Measurements from ENCODE around the gene CCDC54. TPM values are rescaled to one million over a fixed set of nuclear protein-coding genes. Genes with fewer than 3 reads are reported as not detected.
A peak's percentile ranks its signal among the peaks of the same experiment; 100 is the strongest.

Gene CCDC54
- total RNA-seq, 1 experiment from 2014 or later = not detected

DNA sequence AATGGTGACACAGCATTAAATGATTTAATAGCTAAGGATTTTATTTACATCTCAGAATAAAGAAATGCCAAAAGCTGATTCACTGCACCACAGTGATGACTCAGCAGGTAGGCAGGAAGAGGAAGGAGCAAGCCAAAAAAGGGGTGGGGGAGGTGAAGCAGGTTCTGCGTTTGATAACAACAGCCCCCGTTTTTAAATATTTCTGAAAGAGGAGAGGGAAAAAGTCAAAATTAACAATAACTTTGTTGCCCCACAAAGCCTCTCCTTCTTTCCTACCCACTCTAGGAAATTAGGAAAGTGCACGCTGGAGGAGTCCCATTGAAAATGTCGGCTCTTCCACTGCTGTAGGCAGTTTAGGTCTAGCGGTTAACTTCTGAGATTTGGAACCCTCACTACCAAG, 9.9 kb upstream of the CCDC54 start:
- H3K36me3 Mint-ChIP-seq (ENCODE audit: insufficient read depth, unreplicated experiment) = no peaks in the 10 kb centered on the region
- intact Hi-C loops (cut with micrococcal nuclease) = no loop called here
- BruUV-seq (replicated peaks) = no TSS peak
- H3K27ac Mint-ChIP-seq (ENCODE audit: low read depth, unreplicated experiment) = peak overlapping the region; percentile 32
- H3K9me3 Mint-ChIP-seq (ENCODE audit: unreplicated experiment) = peaks cover 7% of the 10 kb centered on the region
- ChIA-PET CTCF (interaction anchor here (0.6 kb wide), 1 partner anchor 351 kb away, joined by 3 read pairs; no protein-coding TSS in a partner anchor), POLR2A (interaction anchor here (0.7 kb wide), 1 partner anchor 26 kb away, joined by 3 read pairs; no protein-coding TSS in a partner anchor)
- no peak overlapping the region for H3K4me3 Mint-ChIP-seq (ENCODE audit: unreplicated experiment)
- TF ChIP-seq, protein P1, sequence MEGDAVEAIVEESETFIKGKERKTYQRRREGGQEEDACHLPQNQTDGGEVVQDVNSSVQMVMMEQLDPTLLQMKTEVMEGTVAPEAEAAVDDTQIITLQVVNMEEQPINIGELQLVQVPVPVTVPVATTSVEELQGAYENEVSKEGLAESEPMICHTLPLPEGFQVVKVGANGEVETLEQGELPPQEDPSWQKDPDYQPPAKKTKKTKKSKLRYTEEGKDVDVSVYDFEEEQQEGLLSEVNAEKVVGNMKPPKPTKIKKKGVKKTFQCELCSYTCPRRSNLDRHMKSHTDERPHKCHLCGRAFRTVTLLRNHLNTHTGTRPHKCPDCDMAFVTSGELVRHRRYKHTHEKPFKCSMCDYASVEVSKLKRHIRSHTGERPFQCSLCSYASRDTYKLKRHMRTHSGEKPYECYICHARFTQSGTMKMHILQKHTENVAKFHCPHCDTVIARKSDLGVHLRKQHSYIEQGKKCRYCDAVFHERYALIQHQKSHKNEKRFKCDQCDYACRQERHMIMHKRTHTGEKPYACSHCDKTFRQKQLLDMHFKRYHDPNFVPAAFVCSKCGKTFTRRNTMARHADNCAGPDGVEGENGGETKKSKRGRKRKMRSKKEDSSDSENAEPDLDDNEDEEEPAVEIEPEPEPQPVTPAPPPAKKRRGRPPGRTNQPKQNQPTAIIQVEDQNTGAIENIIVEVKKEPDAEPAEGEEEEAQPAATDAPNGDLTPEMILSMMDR (IDR thresholded peaks at IDR 0.05; ENCODE audit: unreplicated experiment) = no peak
- H3K4me1 Mint-ChIP-seq (ENCODE audit: insufficient read depth, unreplicated experiment) = peaks cover 20% of the 10 kb centered on the region
- peak; percentile 79 for DNase-seq (ENCODE audit: unreplicated experiment)
- H3K27me3 Mint-ChIP-seq (ENCODE audit: insufficient read depth, unreplicated experiment) = no peaks in the 10 kb centered on the region

DNA sequence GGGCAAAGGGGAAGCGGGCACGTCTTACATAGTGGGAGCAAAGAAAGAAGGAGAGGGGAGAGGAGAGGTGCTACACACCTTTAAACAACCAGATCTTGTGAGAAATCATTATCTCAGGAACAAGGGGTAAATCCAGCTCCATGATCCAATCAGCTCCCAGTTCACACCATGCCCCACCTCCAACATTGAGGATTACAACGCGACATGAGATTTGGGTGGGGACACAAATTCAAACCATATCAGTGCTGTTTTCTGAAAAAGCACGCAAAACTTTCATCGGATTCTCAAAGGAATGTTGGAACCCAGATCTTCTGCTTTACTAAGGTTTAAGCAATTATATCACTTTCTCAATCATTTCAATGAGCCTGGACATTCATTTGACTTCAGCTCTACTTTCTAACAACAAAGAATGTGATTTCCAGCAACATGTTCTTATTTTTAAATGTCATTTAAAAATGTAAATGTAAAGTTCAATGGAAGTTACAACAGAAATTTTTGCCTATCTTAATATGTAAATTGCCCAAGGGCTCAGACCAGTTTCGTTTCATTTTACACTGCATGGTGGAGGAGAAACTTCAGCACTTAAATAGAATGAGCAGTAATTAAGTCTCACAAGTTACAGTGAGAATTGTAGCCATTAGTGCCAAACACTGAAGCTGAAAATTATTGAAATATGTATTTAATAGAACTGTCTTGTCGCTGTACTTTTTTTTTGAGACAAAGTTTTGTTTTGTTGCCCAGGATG, 8.4 kb upstream of the CCDC54 start:
- H3K4me3 Mint-ChIP-seq (ENCODE audit: unreplicated experiment) = no peak overlapping the region
- no peak for DNase-seq (ENCODE audit: unreplicated experiment)
- ChIA-PET POLR2A (interaction anchor here (1.0 to 1.4 kb wide), 2 partner anchors 11 to 52 kb away, joined by 3 to 4 read pairs; no protein-coding TSS in a partner anchor), CTCF (no interaction called here)
- peaks cover under 1% of the 10 kb centered on the region for H3K9me3 Mint-ChIP-seq (ENCODE audit: unreplicated experiment)
- TF ChIP-seq, protein P1 (IDR thresholded peaks at IDR 0.05; ENCODE audit: unreplicated experiment) = no peak
- H3K4me1 Mint-ChIP-seq (ENCODE audit: insufficient read depth, unreplicated experiment) = peaks cover 20% of the 10 kb centered on the region
- H3K27me3 Mint-ChIP-seq (ENCODE audit: insufficient read depth, unreplicated experiment) = no peaks in the 10 kb centered on the region
- intact Hi-C loops (cut with micrococcal nuclease) = no loop called here
- H3K27ac Mint-ChIP-seq (ENCODE audit: low read depth, unreplicated experiment) = peak overlapping the region; percentile 36
- H3K36me3 Mint-ChIP-seq (ENCODE audit: insufficient read depth, unreplicated experiment) = no peaks in the 10 kb centered on the region
- BruUV-seq (replicated peaks) = no TSS peak

- ChIA-PET POLR2A (no interaction called here), CTCF (no interaction called here)
- Mint-ChIP-seq H3K4me1 (ENCODE audit: insufficient read depth, unreplicated experiment) (peaks cover 20% of the 10 kb centered on the region), H3K27me3 (ENCODE audit: insufficient read depth, unreplicated experiment) (no peaks in the 10 kb centered on the region), H3K4me3 (ENCODE audit: unreplicated experiment) (no peak overlapping the region), H3K27ac (ENCODE audit: low read depth, unreplicated experiment) (no peak overlapping the region), H3K36me3 (ENCODE audit: insufficient read depth, unreplicated experiment) (no peaks in the 10 kb centered on the region), H3K9me3 (ENCODE audit: unreplicated experiment) (no peaks in the 10 kb centered on the region)
- no TSS peak for BruUV-seq (replicated peaks)
- no peak for DNase-seq (ENCODE audit: unreplicated experiment)
- TF ChIP-seq, protein P1 (IDR thresholded peaks at IDR 0.05; ENCODE audit: unreplicated experiment) = no peak
- intact Hi-C loops (cut with micrococcal nuclease) = no loop called here
Measured at GRCh38 chr3:107369791-107370190, 7.4 kb upstream of the CCDC54 start.

GRCh38 chr3:107370907-107371306, 6.3 kb upstream of the CCDC54 start:
- peaks cover 20% of the 10 kb centered on the region for H3K4me1 Mint-ChIP-seq (ENCODE audit: insufficient read depth, unreplicated experiment)
- no peaks in the 10 kb centered on the region for H3K9me3 Mint-ChIP-seq (ENCODE audit: unreplicated experiment)
- no peaks in the 10 kb centered on the region for H3K36me3 Mint-ChIP-seq (ENCODE audit: insufficient read depth, unreplicated experiment)
- H3K27me3 Mint-ChIP-seq (ENCODE audit: insufficient read depth, unreplicated experiment) = no peaks in the 10 kb centered on the region
- DNase-seq (ENCODE audit: unreplicated experiment) = no peak
- intact Hi-C loops (cut with micrococcal nuclease) = no loop called here
- no peak overlapping the region for H3K4me3 Mint-ChIP-seq (ENCODE audit: unreplicated experiment)
- ChIA-PET POLR2A (no interaction called here), CTCF (interaction anchor here (0.7 to 1.3 kb wide), 3 partner anchors 17 to 99 kb away, joined by 3 to 4 read pairs (median 4); no protein-coding TSS in a partner anchor)
- no TSS peak for BruUV-seq (replicated peaks)
- TF ChIP-seq, protein P1 (IDR thresholded peaks at IDR 0.05; ENCODE audit: unreplicated experiment) = no peak
- H3K27ac Mint-ChIP-seq (ENCODE audit: low read depth, unreplicated experiment) = no peak overlapping the region
